Measurements from ENCODE around the gene GTSF1L. TPM values are rescaled to one million over a fixed set of nuclear protein-coding genes. Genes with fewer than 3 reads are reported as not detected.

Gene GTSF1L
- total RNA-seq, 2 donors from 2014 or later, result not detected

- DNase-seq, result no peak
- no peak for TF ChIP-seq CTCF (IDR thresholded peaks at IDR 0.05)
- intact Hi-C loops (cut with DNase I), result no loop called here
- H3K9me3 ChIP-seq, result no peaks in the 10 kb centered on the region
- H3K4me1 ChIP-seq, result no peaks in the 10 kb centered on the region
- H3K4me3 ChIP-seq, result no peak overlapping the region
- H3K9ac ChIP-seq (ENCODE audit: low read depth in 2 of 2, low read length in 2 of 2), result no peak overlapping the region
- no peak overlapping the region for H3K27ac ChIP-seq
- H3K36me3 ChIP-seq, result no peaks in the 10 kb centered on the region
- H3K27me3 ChIP-seq, result no peaks in the 10 kb centered on the region
Measured at GRCh38 chr20:43716123-43716522, 10.7 kb downstream of the GTSF1L start.

DNA sequence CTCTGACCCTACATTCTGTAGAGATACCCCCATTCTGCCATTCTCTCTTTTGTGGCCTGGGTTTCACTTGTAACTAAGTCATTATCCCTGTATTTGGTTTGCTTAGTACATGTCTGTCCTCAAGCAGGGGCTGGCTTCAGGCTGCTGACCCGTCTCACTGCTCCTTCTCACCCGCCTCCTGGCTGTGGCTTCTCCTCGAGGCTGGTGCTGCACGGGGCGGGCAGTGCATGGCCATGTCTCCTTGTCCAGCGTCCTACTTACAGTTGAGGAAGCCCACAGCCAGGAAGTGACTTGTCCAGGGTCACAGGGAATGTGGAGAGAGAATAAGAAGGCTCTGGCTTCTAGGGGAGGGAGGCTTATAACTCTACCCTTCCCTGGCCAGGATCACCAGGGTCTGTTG is 11.3 kb downstream of the GTSF1L start:
- no peak overlapping the region for H3K4me3 ChIP-seq
- intact Hi-C loops (cut with DNase I), result no loop called here

GRCh38 chr20:43715044-43715443 is 11.8 kb downstream of the GTSF1L start:
- Histone ChIP-seq H3K9me3 (no peaks in the 10 kb centered on the region), H3K27me3 (no peaks in the 10 kb centered on the region), H3K9ac (ENCODE audit: low read depth in 2 of 2, low read length in 2 of 2) (no peak overlapping the region), H3K36me3 (no peaks in the 10 kb centered on the region), H3K4me1 (no peaks in the 10 kb centered on the region), H3K27ac (no peak overlapping the region), H3K4me3 (no peak overlapping the region)
- intact Hi-C loops (cut with DNase I), result no loop called here
- DNase-seq, result no peak
- TF ChIP-seq CTCF (IDR thresholded peaks at IDR 0.05), result no peak

More for the DNA sequence above, 11.3 kb downstream of the GTSF1L start:
- Histone ChIP-seq H3K4me1 (no peaks in the 10 kb centered on the region), H3K27me3 (no peaks in the 10 kb centered on the region), H3K27ac (no peak overlapping the region), H3K9ac (ENCODE audit: low read depth in 2 of 2, low read length in 2 of 2) (no peak overlapping the region), H3K9me3 (no peaks in the 10 kb centered on the region), H3K36me3 (no peaks in the 10 kb centered on the region)
- no peak for TF ChIP-seq CTCF (IDR thresholded peaks at IDR 0.05)
- no peak for DNase-seq

DNA sequence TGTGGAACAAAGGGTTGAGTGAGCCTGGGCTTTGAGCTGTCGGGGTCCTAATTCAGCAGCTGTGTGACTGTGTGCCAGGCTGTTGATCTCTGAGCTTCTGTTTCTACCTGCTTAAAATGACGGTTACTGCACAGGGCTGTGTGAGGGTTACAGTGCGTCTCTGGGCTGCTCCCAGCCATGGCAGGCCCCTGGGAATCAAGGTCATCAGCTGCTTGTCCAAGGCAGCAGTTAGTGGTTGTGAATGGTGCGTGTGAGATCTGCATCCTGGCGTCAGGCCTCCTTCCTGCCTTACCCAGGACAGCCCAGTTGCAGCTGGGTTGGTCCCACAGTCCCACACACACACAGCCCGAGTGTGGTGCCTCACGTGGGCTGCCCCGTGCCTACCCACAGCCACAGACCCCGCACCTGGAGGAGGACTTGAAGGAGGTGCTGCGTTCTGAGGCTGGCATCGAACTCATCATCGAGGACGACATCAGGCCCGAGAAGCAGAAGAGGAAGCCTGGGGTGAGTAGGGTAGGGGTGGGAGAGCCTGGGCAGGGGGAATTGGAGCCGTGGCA is 15.6 kb downstream of the GTSF1L start:
- Histone ChIP-seq H3K9me3 (no peaks in the 10 kb centered on the region), H3K27ac (no peak overlapping the region), H3K36me3 (no peaks in the 10 kb centered on the region), H3K27me3 (no peaks in the 10 kb centered on the region), H3K4me3 (no peak overlapping the region), H3K9ac (ENCODE audit: low read depth in 2 of 2, low read length in 2 of 2) (no peak overlapping the region), H3K4me1 (no peaks in the 10 kb centered on the region)
- DNase-seq, result no peak
- intact Hi-C loops (cut with DNase I), result no loop called here
- no peak for TF ChIP-seq CTCF (IDR thresholded peaks at IDR 0.05)

GRCh38 chr20:43710370-43711044 is 16.3 kb downstream of the GTSF1L start:
- no peaks in the 10 kb centered on the region for H3K27me3 ChIP-seq
- DNase-seq, result no peak
- intact Hi-C loops (cut with DNase I), result no loop called here
- H3K9me3 ChIP-seq, result no peaks in the 10 kb centered on the region
- TF ChIP-seq CTCF (IDR thresholded peaks at IDR 0.05), result no peak
- H3K9ac ChIP-seq (ENCODE audit: low read depth in 2 of 2, low read length in 2 of 2), result no peak overlapping the region
- no peaks in the 10 kb centered on the region for H3K36me3 ChIP-seq
- no peaks in the 10 kb centered on the region for H3K4me1 ChIP-seq
- no peak overlapping the region for H3K27ac ChIP-seq
- no peak overlapping the region for H3K4me3 ChIP-seq

All from colonic mucosa (tissue), 4 donors.